ENCODE results near the gene MYBPC2.

DNA sequence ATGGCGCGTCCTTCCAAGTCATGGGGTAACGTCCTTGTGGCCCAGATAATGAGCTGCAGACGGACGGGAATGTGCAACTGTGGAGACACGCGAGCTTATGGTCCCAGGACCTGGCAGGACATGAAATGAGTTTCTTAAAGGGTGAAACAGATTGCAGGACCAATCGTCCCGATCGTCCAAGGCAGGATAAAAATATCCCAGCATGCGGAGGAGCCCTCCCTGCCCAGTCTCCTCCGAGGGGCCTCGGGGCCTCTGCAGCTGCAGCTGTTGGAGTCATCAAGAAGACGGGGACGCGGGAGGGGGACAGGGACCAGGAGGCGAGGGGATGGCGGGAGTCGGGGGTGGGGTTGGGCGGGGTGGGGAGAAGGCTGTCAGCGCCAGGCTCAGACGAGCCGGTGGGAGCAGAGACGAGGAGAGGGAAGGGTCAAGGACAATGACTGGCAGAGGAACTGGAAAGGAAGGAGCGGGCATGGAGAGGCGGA is 58.3 kb downstream of the MYBPC2 start:
- no peak for TF ChIP-seq YY1 (IDR thresholded peaks at IDR 0.05; ENCODE audit: insufficient read depth, insufficient read length)
- no peak for TF ChIP-seq ZNF274 (IDR thresholded peaks at IDR 0.05; ENCODE audit: low read depth, low read length)

All from NT2/D1 (cell line).